ENCODE data around the gene YBX3.

YBX3 gene

GRCh38 chr12:10668526-10668925 lies 54.6 kb downstream of the YBX3 start:
- no peak for DNase-seq

- no peak for DNase-seq
Observed at GRCh38 chr12:10667581-10667980, 55.5 kb downstream of the YBX3 start.

- no peak for DNase-seq
Observed at GRCh38 chr12:10664499-10664898, 58.6 kb downstream of the YBX3 start.

- no peak for DNase-seq
Observed at GRCh38 chr12:10663869-10664268, 59.3 kb downstream of the YBX3 start.

GRCh38 chr12:10661338-10661737 lies 61.8 kb downstream of the YBX3 start:
- DNase-seq = no peak

GRCh38 chr12:10654003-10654402 lies 69.1 kb downstream of the YBX3 start:
- DNase-seq = no peak

GRCh38 chr12:10652192-10652591 lies 70.9 kb downstream of the YBX3 start:
- no peak for DNase-seq

Measured in NCI-H1092 treated with DMSO at 0.1 percent for 48 hours (cell line).